ACC112 (cell line): ENCODE data around the gene BCAN.

Experiments used
- H2AFZ ChIP-seq: fragments of 200-600 bp; sonication (generic); one replicate; pipeline ENCODE4 v1.6.0; 2017; ENCODE audit warnings: antibody characterized with exemption, low read length; ENCODE audit not compliant: unreplicated experiment
- H3K27ac ChIP-seq: fragments of 200-600 bp; sonication (generic); 2 replicates; pipeline ENCODE4 v1.5.1; 2014; ENCODE audit warnings: low read depth, mild to moderate bottlenecking, antibody characterized with exemption, low read length, moderate library complexity
- H3K27me3 ChIP-seq: fragments of 200-600 bp; sonication (generic); 2 replicates; pipeline ENCODE4 v1.6.1; 2014; ENCODE audit warnings: mild to moderate bottlenecking, antibody characterized with exemption, low read length, moderate library complexity, mixed read lengths; ENCODE audit not compliant: insufficient read depth
- H3K36me3 ChIP-seq: fragments of 200-600 bp; sonication (generic); 2 replicates; pipeline ENCODE4 v1.6.1; 2016; ENCODE audit warnings: mild to moderate bottlenecking, antibody characterized with exemption, low read length, moderate library complexity, mixed read lengths; ENCODE audit not compliant: insufficient read depth
- H3K4me1 ChIP-seq: fragments of 200-600 bp; sonication (generic); one replicate; pipeline ENCODE4 v1.6.1; 2016; ENCODE audit warnings: low read length, mixed read lengths; ENCODE audit not compliant: insufficient read depth, unreplicated experiment, control insufficient read depth
- H3K4me3 ChIP-seq: fragments of 200-600 bp; sonication (generic); 2 replicates; pipeline ENCODE4 v1.5.1; 2014; ENCODE audit warnings: mild to moderate bottlenecking, low read depth, low read length
- H3K79me2 ChIP-seq: fragments of 200-600 bp; sonication (generic); one replicate; pipeline ENCODE4 v1.6.0; 2016; ENCODE audit warnings: low read length; ENCODE audit not compliant: control insufficient read depth, unreplicated experiment, insufficient read depth

The BCAN gene

DNA sequence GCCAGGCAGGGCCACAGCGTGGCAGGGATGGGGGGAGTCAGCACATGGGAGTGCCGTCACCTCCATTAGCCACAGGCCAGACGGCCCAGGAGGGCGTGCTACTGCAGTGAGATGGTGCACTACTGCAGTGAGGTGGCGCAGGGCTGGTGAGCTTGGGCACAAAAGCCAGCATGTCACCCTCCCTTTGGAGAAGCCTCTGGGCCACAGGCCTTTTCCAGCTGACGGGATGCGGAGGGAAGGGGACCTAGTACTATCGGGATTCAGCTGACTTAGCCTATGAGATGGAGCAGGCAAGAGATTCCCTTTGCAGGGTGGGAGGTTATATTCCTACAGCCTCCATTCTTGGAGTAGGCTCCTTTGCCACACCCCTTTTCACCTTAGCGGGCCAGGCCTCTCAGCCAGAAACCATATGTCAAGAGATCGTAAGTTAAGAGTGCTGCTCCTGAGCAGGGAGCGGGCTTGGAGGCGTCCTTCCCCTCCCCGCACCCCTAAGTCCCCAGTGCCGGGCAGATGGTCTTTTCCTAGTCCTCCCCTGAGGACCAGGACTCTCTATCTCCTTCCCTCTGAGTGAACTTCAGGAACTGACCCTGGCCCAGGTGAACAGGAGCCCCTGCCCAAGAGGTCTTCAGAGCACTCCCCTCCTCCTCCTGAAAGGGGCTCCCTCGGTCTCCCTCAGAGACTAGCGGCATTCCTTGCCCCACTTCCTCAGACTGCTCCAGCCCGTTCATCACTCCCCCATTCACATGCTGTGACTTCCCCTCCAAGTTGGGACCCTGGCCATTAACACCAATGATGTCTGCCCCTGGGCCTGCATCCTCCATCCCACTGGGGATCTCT lies 27.1 kb downstream of the BCAN start:
- Histone ChIP-seq H2AFZ (no peak overlapping the region), H3K4me1 (peaks cover 8% of the 10 kb centered on the region), H3K4me3 (no peak overlapping the region), H3K27me3 (no peaks in the 10 kb centered on the region), H3K79me2 (no peaks in the 10 kb centered on the region), H3K27ac (no peak overlapping the region), H3K36me3 (no peaks in the 10 kb centered on the region)

DNA sequence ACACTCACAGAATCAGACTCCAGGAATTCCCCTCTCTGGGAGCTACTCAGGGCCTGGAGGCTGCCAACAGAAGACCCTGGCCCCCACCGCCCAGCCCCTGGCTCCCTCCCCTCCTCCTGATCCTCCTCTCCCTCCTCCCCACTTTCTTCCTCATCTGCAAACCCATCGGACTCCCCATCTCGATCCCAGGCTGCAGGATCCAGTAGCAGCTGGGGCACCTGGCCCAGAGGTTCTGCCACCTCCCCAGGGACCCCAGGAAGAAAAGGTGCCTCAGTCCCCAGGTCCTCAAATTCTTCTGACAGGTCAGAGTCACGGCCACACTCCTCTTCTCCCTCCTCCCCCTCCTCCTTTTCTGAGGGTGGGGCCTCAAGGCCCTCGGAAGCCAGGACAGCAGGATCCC lies 27.9 kb downstream of the BCAN start:
- H3K27ac ChIP-seq, result no peak overlapping the region
- no peaks in the 10 kb centered on the region for H3K36me3 ChIP-seq
- H3K27me3 ChIP-seq, result no peaks in the 10 kb centered on the region
- no peak overlapping the region for H3K4me3 ChIP-seq
- peaks cover 1% of the 10 kb centered on the region for H3K4me1 ChIP-seq
- no peak overlapping the region for H2AFZ ChIP-seq
- H3K79me2 ChIP-seq, result no peaks in the 10 kb centered on the region

GRCh38 chr1:156670359-156670758 lies 28.4 kb downstream of the BCAN start:
- H3K4me1 ChIP-seq, result peaks cover 3% of the 10 kb centered on the region
- no peak overlapping the region for H3K27ac ChIP-seq

DNA sequence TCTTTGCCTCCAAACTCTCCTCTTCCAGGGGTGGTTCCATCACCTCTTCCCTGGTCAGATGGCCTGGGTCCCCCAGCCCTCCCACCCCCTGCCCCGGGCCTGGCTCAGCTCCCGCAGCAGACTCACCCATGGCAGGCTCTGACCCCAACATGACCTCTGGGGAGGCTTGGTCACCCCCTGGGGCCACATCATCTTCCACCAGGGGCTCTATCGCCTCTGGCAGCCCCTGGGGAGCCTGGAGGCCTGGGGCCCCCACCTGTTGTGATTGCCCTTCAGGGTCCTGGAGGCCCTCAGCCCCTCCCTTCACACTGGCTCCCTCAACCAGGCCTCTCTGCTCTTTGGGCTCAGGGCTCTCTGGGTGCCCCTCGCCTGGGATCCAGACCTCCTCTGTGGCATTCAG lies 28.9 kb downstream of the BCAN start:
- H2AFZ ChIP-seq, result no peak overlapping the region
- H3K79me2 ChIP-seq, result peaks cover 3% of the 10 kb centered on the region
- peaks cover 4% of the 10 kb centered on the region for H3K4me1 ChIP-seq
- H3K27ac ChIP-seq, result no peak overlapping the region
- H3K4me3 ChIP-seq, result no peak overlapping the region
- H3K27me3 ChIP-seq, result no peaks in the 10 kb centered on the region
- H3K36me3 ChIP-seq, result no peaks in the 10 kb centered on the region

More at GRCh38 chr1:156670359-156670758, 28.4 kb downstream of the BCAN start:
- no peaks in the 10 kb centered on the region for H3K36me3 ChIP-seq
- no peak overlapping the region for H2AFZ ChIP-seq
- no peaks in the 10 kb centered on the region for H3K79me2 ChIP-seq
- H3K4me3 ChIP-seq, result no peak overlapping the region
- H3K27me3 ChIP-seq, result no peaks in the 10 kb centered on the region

DNA sequence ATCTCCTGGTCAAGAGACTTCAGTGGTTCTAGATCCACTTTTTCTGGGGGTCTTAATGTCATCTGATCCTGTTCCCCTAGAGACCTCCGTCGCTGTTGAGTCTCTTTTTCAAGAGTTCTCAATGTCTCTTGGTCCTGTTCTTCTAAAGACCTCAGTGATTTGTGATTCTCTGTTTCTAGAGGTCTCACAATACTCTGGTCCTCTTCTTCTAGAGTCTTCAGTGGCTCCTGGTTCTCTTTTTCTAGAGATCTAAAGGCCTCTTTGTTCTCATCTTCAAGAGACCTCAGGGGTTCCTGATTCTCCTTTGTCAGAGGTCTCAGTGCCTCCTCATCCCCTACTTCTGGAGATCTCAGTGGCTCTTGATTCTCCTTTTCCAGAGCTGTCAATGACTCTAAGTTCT lies 29.9 kb downstream of the BCAN start:
- Histone ChIP-seq H2AFZ (no peak overlapping the region), H3K4me1 (peaks cover 4% of the 10 kb centered on the region), H3K36me3 (no peaks in the 10 kb centered on the region), H3K27ac (no peak overlapping the region), H3K79me2 (peaks cover 6% of the 10 kb centered on the region), H3K27me3 (no peaks in the 10 kb centered on the region), H3K4me3 (no peak overlapping the region)

GRCh38 chr1:156673387-156674121 lies 31.6 kb downstream of the BCAN start:
- H3K27me3 ChIP-seq, result no peaks in the 10 kb centered on the region
- peaks cover 7% of the 10 kb centered on the region for H3K4me1 ChIP-seq
- H3K27ac ChIP-seq, result no peak overlapping the region
- H3K36me3 ChIP-seq, result no peaks in the 10 kb centered on the region
- peaks cover 6% of the 10 kb centered on the region for H3K79me2 ChIP-seq
- no peak overlapping the region for H3K4me3 ChIP-seq
- H2AFZ ChIP-seq, result no peak overlapping the region

DNA sequence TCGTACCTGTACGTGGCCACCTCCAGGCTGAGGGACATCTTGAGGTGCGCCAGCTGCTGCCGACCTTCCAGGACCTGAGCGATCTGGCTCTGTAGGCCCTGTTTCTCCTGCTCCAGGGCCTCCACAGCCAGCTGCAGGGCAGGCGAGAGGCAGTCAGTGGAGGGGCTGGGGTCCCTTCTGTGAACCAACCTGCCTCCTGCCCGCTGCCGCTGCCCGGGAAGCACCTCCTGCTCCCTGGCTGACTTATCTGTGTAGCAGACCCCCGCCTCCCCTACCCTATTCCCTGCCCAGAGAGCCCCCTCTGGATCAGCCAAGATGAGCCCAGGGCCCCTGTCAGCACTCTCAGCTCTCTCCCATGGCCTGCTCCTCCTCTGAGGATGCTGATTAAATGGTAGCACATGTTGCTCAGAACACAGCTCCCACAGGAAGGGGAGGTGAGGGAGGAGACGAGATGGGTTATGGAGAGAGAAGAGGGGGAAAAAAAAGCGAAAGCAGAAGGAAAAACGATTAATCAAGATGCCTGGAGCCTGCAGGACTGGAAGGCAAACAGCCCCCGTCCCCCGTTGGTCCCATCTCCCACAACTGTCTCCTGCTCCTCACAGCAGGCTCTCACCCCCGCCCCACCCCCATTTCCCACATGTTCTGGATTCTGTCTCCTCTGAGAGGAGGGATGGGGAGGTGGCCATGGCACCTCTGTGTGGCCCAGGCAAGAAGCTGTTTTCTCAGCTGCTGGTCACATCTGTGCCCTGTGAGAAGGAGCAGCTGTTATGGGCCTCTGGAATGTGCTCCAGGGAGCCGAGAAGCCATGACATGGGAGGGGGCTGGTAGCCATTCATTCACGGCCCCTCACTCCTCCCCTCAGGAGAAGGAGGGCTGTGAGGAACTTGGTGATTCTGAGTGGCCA lies 33.5 kb downstream of the BCAN start:
- Histone ChIP-seq H3K4me1 (peaks cover 7% of the 10 kb centered on the region), H3K27ac (no peak overlapping the region), H3K36me3 (no peaks in the 10 kb centered on the region), H3K4me3 (peak overlapping the region; percentile 91), H3K27me3 (peaks cover 4% of the 10 kb centered on the region; the same call in 1 of the 2 replicates), H2AFZ (no peak overlapping the region), H3K79me2 (peaks cover 6% of the 10 kb centered on the region)

- peaks cover 4% of the 10 kb centered on the region; the same call in 1 of the 2 replicates for H3K27me3 ChIP-seq
- H3K4me3 ChIP-seq, result peak overlapping the region; percentile 91
- H3K27ac ChIP-seq, result no peak overlapping the region
- peak overlapping the region; percentile 70 for H2AFZ ChIP-seq
- no peaks in the 10 kb centered on the region for H3K36me3 ChIP-seq
- peaks cover 6% of the 10 kb centered on the region for H3K79me2 ChIP-seq
- H3K4me1 ChIP-seq, result peaks cover 7% of the 10 kb centered on the region
Observed at GRCh38 chr1:156676114-156676819, 34.4 kb downstream of the BCAN start.

DNA sequence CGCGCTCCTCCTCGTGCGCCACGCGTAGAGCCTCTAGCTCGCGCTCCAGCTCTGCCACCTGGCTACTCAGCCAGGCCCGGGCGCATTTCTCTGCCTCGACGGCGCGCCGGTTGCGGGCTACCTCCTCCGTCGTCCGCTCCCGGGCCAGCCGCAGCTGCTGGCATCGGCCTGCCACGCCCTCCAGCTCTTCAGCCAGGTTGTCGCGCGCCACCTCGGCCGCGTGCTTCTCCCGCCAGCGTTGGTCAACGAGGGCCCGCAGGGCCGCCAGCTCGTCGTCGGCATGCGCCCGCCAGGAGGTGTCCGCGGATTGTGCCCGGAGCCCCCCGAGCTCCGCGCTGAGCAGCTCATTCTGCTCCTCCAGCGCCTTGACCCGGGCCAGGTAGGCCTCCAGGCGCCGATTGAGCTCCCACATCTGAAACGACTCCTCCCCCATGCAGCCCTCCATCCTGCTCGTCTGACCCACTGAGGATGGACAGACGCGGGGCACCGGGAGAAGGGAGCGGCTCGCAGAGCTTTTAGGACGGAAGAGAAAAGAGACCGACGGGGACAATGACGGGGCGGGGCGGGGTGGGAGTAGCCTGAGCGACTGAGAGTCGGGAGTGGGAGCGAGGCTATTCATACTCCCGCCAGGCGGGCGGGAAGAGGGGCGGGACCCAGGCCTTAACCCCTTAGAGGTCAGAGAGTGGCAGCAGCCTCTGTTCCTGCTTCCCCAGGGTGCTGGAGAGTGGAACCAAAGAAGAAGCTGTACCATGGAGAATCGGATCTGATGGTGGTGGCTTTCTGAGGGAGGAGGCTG lies 35.1 kb downstream of the BCAN start, which contains the start of gene NES:
NES (minus strand) TSS at position 588 of the 796 bp plus-strand sequence; CDS start at position 445, 143 bp downstream.
- Histone ChIP-seq H2AFZ (peak within 1 kb of the TSS; percentile 77), H3K36me3 (no peaks in the 10 kb centered on the region), H3K27me3 (peaks cover 4% of the 10 kb centered on the region; the same call in 1 of the 2 replicates), H3K4me3 (peak within 1 kb of the TSS; percentile 91), H3K27ac (no peak within 1 kb of the TSS), H3K4me1 (peaks cover 7% of the 10 kb centered on the region), H3K79me2 (peaks cover 6% of the 10 kb centered on the region)
